ENCODE measurements around the gene NPFFR2.

DNA sequence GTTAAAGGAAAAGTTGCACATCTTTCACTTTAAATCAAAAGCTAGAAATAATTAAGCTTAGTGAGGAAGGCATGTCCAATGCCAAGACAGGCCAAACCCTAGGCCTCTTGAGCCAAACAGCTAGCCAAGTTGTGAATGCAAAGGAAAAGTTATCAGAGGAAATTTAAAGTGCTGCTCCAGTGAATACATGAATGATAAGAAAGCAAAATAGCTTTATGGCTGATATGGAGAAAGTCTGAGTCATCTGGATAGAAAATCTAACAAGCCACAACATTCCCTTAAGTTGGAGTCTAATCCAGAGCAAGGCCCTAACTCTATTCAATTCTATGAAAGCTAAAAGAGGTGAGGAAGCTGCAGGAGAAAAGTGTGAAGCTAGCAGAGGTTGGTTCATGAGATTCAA is 23.8 kb downstream of the NPFFR2 start:
- TF ChIP-seq POLR2A (IDR thresholded peaks at IDR 0.05) (no peak), POLR2AphosphoS5 (IDR thresholded peaks at IDR 0.05) (no peak)
- TF ChIP-seq, protein P1, sequence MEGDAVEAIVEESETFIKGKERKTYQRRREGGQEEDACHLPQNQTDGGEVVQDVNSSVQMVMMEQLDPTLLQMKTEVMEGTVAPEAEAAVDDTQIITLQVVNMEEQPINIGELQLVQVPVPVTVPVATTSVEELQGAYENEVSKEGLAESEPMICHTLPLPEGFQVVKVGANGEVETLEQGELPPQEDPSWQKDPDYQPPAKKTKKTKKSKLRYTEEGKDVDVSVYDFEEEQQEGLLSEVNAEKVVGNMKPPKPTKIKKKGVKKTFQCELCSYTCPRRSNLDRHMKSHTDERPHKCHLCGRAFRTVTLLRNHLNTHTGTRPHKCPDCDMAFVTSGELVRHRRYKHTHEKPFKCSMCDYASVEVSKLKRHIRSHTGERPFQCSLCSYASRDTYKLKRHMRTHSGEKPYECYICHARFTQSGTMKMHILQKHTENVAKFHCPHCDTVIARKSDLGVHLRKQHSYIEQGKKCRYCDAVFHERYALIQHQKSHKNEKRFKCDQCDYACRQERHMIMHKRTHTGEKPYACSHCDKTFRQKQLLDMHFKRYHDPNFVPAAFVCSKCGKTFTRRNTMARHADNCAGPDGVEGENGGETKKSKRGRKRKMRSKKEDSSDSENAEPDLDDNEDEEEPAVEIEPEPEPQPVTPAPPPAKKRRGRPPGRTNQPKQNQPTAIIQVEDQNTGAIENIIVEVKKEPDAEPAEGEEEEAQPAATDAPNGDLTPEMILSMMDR (IDR thresholded peaks at IDR 0.05): no peak

All from suprapubic skin (tissue), 4 donors.